GM10266 (cell line): ENCODE measurements around the gene PTRH1.

Experiments
- DNase-seq: peaks from one replicate; pipeline ENCODE4 v3.0.0; 2012; ENCODE audit errors: extremely low spot score
- CTCF ChIP-seq: IDR thresholded peaks from 2 replicates; pipeline ENCODE4 v1.5.1; 2012; ENCODE audit warnings: mild to moderate bottlenecking, low read depth; ENCODE audit not compliant: control insufficient read depth, insufficient read depth; ENCODE audit errors: missing control alignments

PTRH1 gene

GRCh38 chr9:127692071-127692470, 23.4 kb downstream of the PTRH1 start:
- no peak for DNase-seq

DNA sequence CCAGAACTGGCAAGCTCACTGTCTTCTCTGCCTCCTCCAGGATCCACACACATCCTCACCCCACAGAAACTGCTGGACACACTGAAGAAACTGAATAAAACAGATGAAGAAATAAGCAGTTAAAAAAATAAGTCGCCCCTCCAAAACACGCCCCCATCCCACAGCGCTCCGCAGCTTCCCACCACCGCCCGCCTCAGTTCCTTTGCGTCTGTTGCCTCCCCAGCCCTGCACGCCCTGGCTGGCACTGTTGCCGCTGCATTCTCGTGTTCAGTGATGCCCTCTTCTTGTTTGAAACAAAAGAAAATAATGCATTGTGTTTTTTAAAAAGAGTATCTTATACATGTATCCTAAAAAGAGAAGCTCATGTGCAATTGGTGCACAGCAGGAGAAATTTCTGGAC, 24.7 kb downstream of the PTRH1 start:
- no peak for DNase-seq
- no peak for TF ChIP-seq CTCF

More at GRCh38 chr9:127692071-127692470, 23.4 kb downstream of the PTRH1 start:
- no peak for TF ChIP-seq CTCF

GRCh38 chr9:127689329-127690000, 26.0 kb downstream of the PTRH1 start:
- no peak for TF ChIP-seq CTCF
- DNase-seq, result no peak

DNA sequence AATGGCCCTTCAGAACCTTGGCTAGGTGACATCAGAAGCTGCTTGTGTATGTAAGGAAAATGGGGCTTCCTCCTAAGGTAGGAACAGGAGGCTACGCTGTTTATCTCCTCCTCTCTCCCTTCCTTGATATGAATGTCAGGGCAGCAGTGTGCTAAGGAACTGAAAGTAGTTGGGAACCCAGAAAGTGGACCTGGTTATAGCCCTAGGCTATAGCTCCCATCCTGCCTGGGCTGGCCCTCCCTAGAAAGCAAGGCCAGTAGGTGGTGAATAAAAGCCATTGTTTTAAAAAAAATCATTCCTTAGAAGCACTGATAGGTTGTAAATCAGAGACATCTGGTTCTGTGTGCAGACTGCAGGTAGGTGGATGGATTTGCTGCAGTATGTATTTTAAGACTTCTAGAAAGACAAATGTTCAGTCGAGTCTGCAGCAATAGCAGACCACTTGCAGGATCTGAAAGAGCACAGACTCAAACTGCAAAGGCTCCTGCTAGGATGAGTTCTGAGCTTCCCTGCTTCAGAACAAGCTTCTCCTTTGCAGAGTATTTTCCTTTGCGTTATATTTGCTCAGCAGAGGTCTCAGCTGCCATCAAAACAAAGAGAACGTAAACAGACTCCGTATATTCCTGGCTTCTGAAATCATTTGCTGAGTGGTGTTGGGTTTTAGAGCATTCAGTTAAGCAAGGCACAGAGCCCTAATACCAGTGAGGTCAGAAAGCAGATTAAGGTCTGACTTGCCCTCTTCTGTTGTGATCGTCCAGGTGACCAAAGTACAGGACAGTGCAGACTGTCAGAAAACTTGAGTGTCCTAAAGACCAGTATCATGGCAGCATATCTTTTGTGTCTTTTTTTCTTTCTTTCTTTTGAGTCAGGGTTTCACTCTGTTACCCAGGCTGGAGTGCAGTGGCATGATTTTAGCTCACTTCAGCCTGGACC, 28.7 kb downstream of the PTRH1 start:
- no peak for TF ChIP-seq CTCF
- DNase-seq, result no peak

- DNase-seq, result no peak
These were observed 30.9 kb downstream of the PTRH1 start for GRCh38 chr9:127684576-127684975.

DNA sequence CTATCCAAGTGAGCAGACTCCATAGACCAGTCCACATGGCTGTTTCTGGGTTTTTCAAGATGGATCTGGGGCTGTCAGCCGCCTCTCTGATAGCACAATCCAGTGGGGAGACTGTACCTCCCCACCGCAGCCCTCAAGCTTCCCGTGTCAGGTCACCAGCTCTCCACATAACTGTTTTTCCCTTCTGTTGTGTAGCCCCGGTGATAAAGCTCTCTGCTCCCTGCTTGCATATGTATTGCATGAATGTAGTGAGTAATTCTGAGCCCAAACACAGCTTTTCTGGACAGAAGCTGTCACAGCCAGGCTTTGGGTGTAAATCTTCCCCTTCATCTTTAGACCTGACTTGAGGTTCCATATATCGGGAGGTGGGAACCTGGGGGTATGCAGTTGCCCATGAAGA, 31.7 kb downstream of the PTRH1 start:
- TF ChIP-seq CTCF, result no peak
- no peak for DNase-seq

More at GRCh38 chr9:127684576-127684975, 30.9 kb downstream of the PTRH1 start:
- no peak for TF ChIP-seq CTCF
